ENCODE measurements around the gene COL26A1.

COL26A1 gene

GRCh38 chr7:101534873-101535272 is 172.2 kb downstream of the COL26A1 start:
- no peak for DNase-seq (ENCODE audit: low read depth)

GRCh38 chr7:101535351-101535751 is 172.7 kb downstream of the COL26A1 start:
- no peak for DNase-seq (ENCODE audit: low read depth)

GRCh38 chr7:101536232-101536631 is 173.6 kb downstream of the COL26A1 start:
- DNase-seq (ENCODE audit: low read depth): no peak

GRCh38 chr7:101536668-101537067 is 174.0 kb downstream of the COL26A1 start:
- DNase-seq (ENCODE audit: low read depth): no peak

GRCh38 chr7:101537205-101537604 is 174.5 kb downstream of the COL26A1 start:
- DNase-seq (ENCODE audit: low read depth): no peak

- no peak for DNase-seq (ENCODE audit: low read depth)
Measured at GRCh38 chr7:101537935-101538595, 175.4 kb downstream of the COL26A1 start.

- DNase-seq (ENCODE audit: low read depth): peak; percentile 26
Measured at GRCh38 chr7:101538596-101539459, 176.2 kb downstream of the COL26A1 start.

GRCh38 chr7:101539784-101540183 is 177.1 kb downstream of the COL26A1 start:
- no peak for DNase-seq (ENCODE audit: low read depth)

- DNase-seq (ENCODE audit: low read depth): peak; percentile 38
Measured at GRCh38 chr7:101542527-101543241, 180.0 kb downstream of the COL26A1 start.

GRCh38 chr7:101543242-101543766 is 180.6 kb downstream of the COL26A1 start:
- DNase-seq (ENCODE audit: low read depth): no peak

- DNase-seq (ENCODE audit: low read depth): no peak
Measured at GRCh38 chr7:101543846-101544245, 181.2 kb downstream of the COL26A1 start.

GRCh38 chr7:101545441-101546190 is 182.9 kb downstream of the COL26A1 start:
- no peak for DNase-seq (ENCODE audit: low read depth)

GRCh38 chr7:101546308-101546936 is 183.7 kb downstream of the COL26A1 start:
- no peak for DNase-seq (ENCODE audit: low read depth)

- no peak for DNase-seq (ENCODE audit: low read depth)
Measured at GRCh38 chr7:101547022-101547915, 184.6 kb downstream of the COL26A1 start.

GRCh38 chr7:101547916-101548661 is 185.4 kb downstream of the COL26A1 start:
- DNase-seq (ENCODE audit: low read depth): no peak

- DNase-seq (ENCODE audit: low read depth): no peak
Measured at GRCh38 chr7:101549734-101550133, 187.1 kb downstream of the COL26A1 start.

- no peak for DNase-seq (ENCODE audit: low read depth)
Measured at GRCh38 chr7:101550641-101551541, 188.2 kb downstream of the COL26A1 start.

- no peak for DNase-seq (ENCODE audit: low read depth)
Measured at GRCh38 chr7:101553018-101553770, 190.5 kb downstream of the COL26A1 start.

Measured in activated T-helper 1 cell treated with Interleukin-2 at 50 U/mL for 16 hours (primary cell).